ENCODE results near the gene PRLH. TPM values are rescaled to one million over a fixed set of nuclear protein-coding genes. Genes with fewer than 3 reads are reported as not detected.

Gene PRLH
- total RNA-seq, 4 donors from 2014 or later: not detected

- H3K4me1 ChIP-seq: peaks cover 0 to 3% (median 0%) of the 10 kb centered on the region in 3 donors
- H3K27me3 ChIP-seq: no peaks in the 10 kb centered on the region
- no peak for TF ChIP-seq POLR2A (IDR thresholded peaks at IDR 0.05)
- no peak for TF ChIP-seq EP300 (IDR thresholded peaks at IDR 0.05)
- TF ChIP-seq, protein P1, sequence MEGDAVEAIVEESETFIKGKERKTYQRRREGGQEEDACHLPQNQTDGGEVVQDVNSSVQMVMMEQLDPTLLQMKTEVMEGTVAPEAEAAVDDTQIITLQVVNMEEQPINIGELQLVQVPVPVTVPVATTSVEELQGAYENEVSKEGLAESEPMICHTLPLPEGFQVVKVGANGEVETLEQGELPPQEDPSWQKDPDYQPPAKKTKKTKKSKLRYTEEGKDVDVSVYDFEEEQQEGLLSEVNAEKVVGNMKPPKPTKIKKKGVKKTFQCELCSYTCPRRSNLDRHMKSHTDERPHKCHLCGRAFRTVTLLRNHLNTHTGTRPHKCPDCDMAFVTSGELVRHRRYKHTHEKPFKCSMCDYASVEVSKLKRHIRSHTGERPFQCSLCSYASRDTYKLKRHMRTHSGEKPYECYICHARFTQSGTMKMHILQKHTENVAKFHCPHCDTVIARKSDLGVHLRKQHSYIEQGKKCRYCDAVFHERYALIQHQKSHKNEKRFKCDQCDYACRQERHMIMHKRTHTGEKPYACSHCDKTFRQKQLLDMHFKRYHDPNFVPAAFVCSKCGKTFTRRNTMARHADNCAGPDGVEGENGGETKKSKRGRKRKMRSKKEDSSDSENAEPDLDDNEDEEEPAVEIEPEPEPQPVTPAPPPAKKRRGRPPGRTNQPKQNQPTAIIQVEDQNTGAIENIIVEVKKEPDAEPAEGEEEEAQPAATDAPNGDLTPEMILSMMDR (IDR thresholded peaks at IDR 0.05): no peak
- TF ChIP-seq POLR2AphosphoS5 (IDR thresholded peaks at IDR 0.05): no peak
- no peaks in the 10 kb centered on the region for H3K9me3 ChIP-seq
- no peak overlapping the region for H3K27ac ChIP-seq
- 85% methylated on average over 5 of the region's 6 CpGs; no CpG with 5 or more reads in 1 of the 2 donors for WGBS, 2 donors (ENCODE audit: low coverage in 1 of 2)
- H3K4me3 ChIP-seq: no peak overlapping the region
- no peak for ATAC-seq
- H3K36me3 ChIP-seq: no peaks in the 10 kb centered on the region
Observed at GRCh38 chr2:237520290-237520689, 46.1 kb upstream of the PRLH start.

DNA sequence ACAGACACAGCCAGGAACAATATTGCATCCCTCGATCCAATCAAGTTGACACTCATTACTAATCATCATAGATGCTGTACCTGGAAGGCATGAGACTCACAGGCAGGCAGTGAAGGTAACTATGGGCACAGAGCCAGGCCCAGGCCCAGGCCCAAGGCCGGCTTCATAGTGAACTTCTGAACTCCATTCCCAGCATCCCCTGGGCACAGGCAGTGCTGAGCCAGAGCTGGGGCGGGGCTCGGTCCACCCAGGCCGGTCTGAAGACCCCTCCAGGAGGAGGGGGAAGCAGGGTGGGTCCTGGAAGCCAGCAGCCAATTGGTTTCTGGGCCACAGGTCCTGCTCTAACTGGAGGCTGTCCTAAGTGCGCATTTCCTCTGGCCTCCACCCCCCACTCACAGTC, 41.7 kb upstream of the PRLH start:
- ATAC-seq: no peak
- Histone ChIP-seq H3K27me3 (no peaks in the 10 kb centered on the region), H3K36me3 (no peaks in the 10 kb centered on the region), H3K9me3 (no peaks in the 10 kb centered on the region), H3K27ac (no peak overlapping the region), H3K4me1 (no peaks in the 10 kb centered on the region), H3K4me3 (no peak overlapping the region)
- TF ChIP-seq POLR2A (IDR thresholded peaks at IDR 0.05): no peak
- TF ChIP-seq POLR2AphosphoS5 (IDR thresholded peaks at IDR 0.05): no peak
- TF ChIP-seq, protein P1 (IDR thresholded peaks at IDR 0.05): no peak
- WGBS, 2 donors (ENCODE audit: low coverage in 1 of 2): 100% methylated on average over 1 of the region's 6 CpGs; no CpG with 5 or more reads in 1 of the 2 donors

DNA sequence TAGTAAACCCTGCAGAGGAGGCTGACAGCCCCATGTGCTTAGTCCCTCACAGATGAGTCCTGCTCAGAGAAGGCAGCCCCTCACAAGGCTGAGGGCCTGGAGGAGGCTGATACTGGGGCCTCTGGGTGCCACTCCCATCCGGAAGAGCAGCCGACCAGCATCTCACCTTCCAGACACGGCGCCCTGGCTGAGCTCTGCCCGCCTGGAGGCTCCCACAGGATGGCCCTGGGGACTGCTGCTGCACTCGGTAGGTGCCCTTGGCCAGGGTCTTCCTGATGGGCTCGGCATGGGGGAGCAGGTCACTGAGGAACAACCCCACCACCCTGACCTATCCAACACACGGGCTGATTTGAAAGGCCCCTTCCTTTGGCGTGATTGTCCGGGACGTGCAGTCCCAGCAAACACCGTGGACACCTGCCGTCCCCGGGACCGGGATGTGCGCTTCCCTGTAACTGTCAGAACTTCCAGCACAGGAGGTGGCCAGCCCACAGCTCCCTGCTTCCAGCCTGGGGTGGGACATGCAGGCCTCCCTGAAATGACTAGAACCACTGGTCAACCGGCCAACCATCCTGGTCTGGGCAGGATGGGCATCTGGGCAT, 40.7 kb upstream of the PRLH start:
- Histone ChIP-seq H3K4me1 (no peaks in the 10 kb centered on the region), H3K27me3 (no peaks in the 10 kb centered on the region), H3K27ac (no peak overlapping the region), H3K9me3 (no peaks in the 10 kb centered on the region), H3K36me3 (no peaks in the 10 kb centered on the region), H3K4me3 (no peak overlapping the region)
- WGBS, 2 donors (ENCODE audit: low coverage in 1 of 2): no CpG with 5 or more reads among the region's 17 CpGs
- TF ChIP-seq POLR2AphosphoS5 (IDR thresholded peaks at IDR 0.05): no peak
- TF ChIP-seq EP300 (IDR thresholded peaks at IDR 0.05): no peak
- TF ChIP-seq, protein P1 (IDR thresholded peaks at IDR 0.05): no peak
- no peak for TF ChIP-seq POLR2A (IDR thresholded peaks at IDR 0.05)
- no peak for ATAC-seq

GRCh38 chr2:237527233-237527632, 39.1 kb upstream of the PRLH start:
- TF ChIP-seq, protein P1 (IDR thresholded peaks at IDR 0.05): no peak
- TF ChIP-seq POLR2AphosphoS5 (IDR thresholded peaks at IDR 0.05): no peak
- TF ChIP-seq EP300 (IDR thresholded peaks at IDR 0.05): no peak
- no peak for TF ChIP-seq POLR2A (IDR thresholded peaks at IDR 0.05)
- H3K4me3 ChIP-seq: no peak overlapping the region
- ATAC-seq: no peak
- H3K27me3 ChIP-seq: no peaks in the 10 kb centered on the region
- 33 to 91% methylated on average over 1 to 11 of the region's 11 CpGs for WGBS, 2 donors (ENCODE audit: low coverage in 1 of 2)
- no peaks in the 10 kb centered on the region for H3K9me3 ChIP-seq
- no peaks in the 10 kb centered on the region for H3K36me3 ChIP-seq
- H3K4me1 ChIP-seq: no peaks in the 10 kb centered on the region
- no peak overlapping the region for H3K27ac ChIP-seq

- Histone ChIP-seq H3K4me1 (no peaks in the 10 kb centered on the region), H3K4me3 (no peak overlapping the region), H3K27me3 (no peaks in the 10 kb centered on the region), H3K9me3 (no peaks in the 10 kb centered on the region), H3K27ac (no peak overlapping the region), H3K36me3 (no peaks in the 10 kb centered on the region)
- WGBS, 2 donors (ENCODE audit: low coverage in 1 of 2): 91 to 94% methylated on average over 5 of the region's 5 CpGs
- TF ChIP-seq POLR2A (IDR thresholded peaks at IDR 0.05) (no peak), EP300 (IDR thresholded peaks at IDR 0.05) (no peak), POLR2AphosphoS5 (IDR thresholded peaks at IDR 0.05) (no peak)
- TF ChIP-seq, protein P1 (IDR thresholded peaks at IDR 0.05): no peak
- no peak for ATAC-seq
Observed at GRCh38 chr2:237527766-237528165, 38.6 kb upstream of the PRLH start.

Data from gastroesophageal sphincter (tissue), 4 donors.